GM13976 (cell line): ENCODE data around the gene FEN1.

Source experiments
- DNase-seq: peaks from one replicate; pipeline ENCODE4 v3.0.0; 2012; ENCODE audit warnings: low spot score
- CTCF ChIP-seq: IDR thresholded peaks from 2 replicates; pipeline ENCODE4 v1.5.1; 2012; ENCODE audit warnings: borderline replicate concordance, mild to moderate bottlenecking; ENCODE audit not compliant: insufficient read depth; ENCODE audit errors: extremely low read depth, missing control alignments, control extremely low read depth
- in situ Hi-C: fragments of 300-500 bp; cut with MboI; formaldehyde crosslinking; loops from one replicate; pipeline ENCODE4 v1.12.0; 2022; ENCODE audit warnings: low sequenced_read_pairs, mixed read lengths, inconsistent platforms; ENCODE audit not compliant: unreplicated experiment

FEN1 gene

GRCh38 chr11:61752117-61752924, 40.4 kb upstream of the FEN1 start, which contains the start of gene MYRF:
TSS of gene MYRF (plus strand) at chr11:61752636. CDS start at chr11:61752745, 109 bp downstream.
- DNase-seq: peak; percentile 86
- TF ChIP-seq CTCF: peak; percentile 89
- in situ Hi-C loops: no loop called here

- TF ChIP-seq CTCF: no peak
- in situ Hi-C loops: no loop called here
These were observed 39.7 kb upstream of the FEN1 start for GRCh38 chr11:61752925-61753521.

GRCh38 chr11:61753672-61754071, 39.0 kb upstream of the FEN1 start:
- TF ChIP-seq CTCF: no peak
- in situ Hi-C loops: no loop called here
- DNase-seq: no peak

More at GRCh38 chr11:61752925-61753521, 39.7 kb upstream of the FEN1 start:
- DNase-seq: no peak

GRCh38 chr11:61754534-61755482, 37.9 kb upstream of the FEN1 start:
- in situ Hi-C loops: no loop called here
- no peak for TF ChIP-seq CTCF
- no peak for DNase-seq

GRCh38 chr11:61756147-61756451, 36.6 kb upstream of the FEN1 start:
- no peak for TF ChIP-seq CTCF
- DNase-seq: no peak
- in situ Hi-C loops: no loop called here
